K562 (cell line): ENCODE data around the gene DKC1. TPM values are rescaled to one million over a fixed set of nuclear protein-coding genes. Genes with fewer than 3 reads are reported as not detected.

Source experiments
- ATAC-seq: fragments of 200-7000 bp; cut with Tn5 transposase; 3 replicates; pipeline ENCODE4 v1.9.1; 2020; ENCODE audit warnings: moderate library complexity
- BruUV-seq: library from RNA; stranded (reverse); fragments of 400-500 nt; replicated peaks from 2 replicates; lab custom pipeline; 2021; lab: Mats Ljungman, UMichigan
- CTCF ChIA-PET: fragments of 300-600 bp; formaldehyde crosslinking; extraction: SDS; loops from one replicate; lab custom pipeline; 2021; ENCODE audit warnings: low intra/inter-chr PET ratio; lab: Yijun Ruan, JAX
- POLR2A ChIA-PET: fragments of 300-600, 350-650 bp; sonication (Branson Sonifier 250); formaldehyde crosslinking; extraction: SDS; loops from one replicate; lab custom pipeline; 2021; ENCODE audit warnings: antibody characterized with exemption, inconsistent platforms; lab: Yijun Ruan, JAX
- DNase-seq, 4 experiments: peaks; one replicate each; pipeline versions ENCODE4 v3.0.0 to v3.0.0-alpha.2; 2011 to 2018; ENCODE audit warnings: low spot score in 3 of 4, mixed read lengths in 3 of 4; ENCODE audit errors: extremely low read depth in 1 of 4
- FAIRE-seq: peaks from 2 replicates; lab custom pipeline; 2011; peaks lifted over from hg19 to GRCh38; lab: Jason Lieb, UNC
- H2AFZ ChIP-seq: 2 replicates; pipeline ENCODE4 v1.6.0; 2011; ENCODE audit warnings: low read depth, low read length, control low read depth, inconsistent platforms
- H3K27ac ChIP-seq: fragments of 200-600 bp; 3 replicates; pipeline ENCODE4 v1.8.0; 2011; ENCODE audit warnings: low read depth, mild to moderate bottlenecking, control low read depth, inconsistent platforms, low read length, moderate library complexity, mixed read lengths; ENCODE audit errors: extremely low read depth
- H3K27me3 ChIP-seq, 2 experiments: fragments of 300-600 bp in 1 of 2; 2 replicates in 1 of 2; 3 replicates in 1 of 2; pipeline versions ENCODE4 v1.6.0 to v1.8.0; 2011; ENCODE audit warnings: inconsistent platforms in 2 of 2, low read length in 2 of 2, mild to moderate bottlenecking in 1 of 2, mixed read lengths in 1 of 2, moderate library complexity in 1 of 2; ENCODE audit not compliant: control insufficient read depth in 2 of 2, insufficient read depth in 2 of 2
- H3K36me3 ChIP-seq: fragments of 300-600 bp; 3 replicates; pipeline ENCODE4 v1.8.0; 2011; ENCODE audit warnings: mild to moderate bottlenecking, low read length, inconsistent platforms; ENCODE audit not compliant: control insufficient read depth, insufficient read depth
- H3K4me1 ChIP-seq, 2 experiments: fragments of 200-600 bp in 1 of 2; replicated peaks in 1 of 2; 2 replicates in 1 of 2; 3 replicates in 1 of 2; pipeline versions ENCODE4 v1.5.1 to v1.8.0; 2011; ENCODE audit warnings: inconsistent platforms in 2 of 2, low read length in 2 of 2, mild to moderate bottlenecking in 1 of 2, mixed read lengths in 1 of 2, moderate library complexity in 1 of 2; ENCODE audit not compliant: control insufficient read depth in 2 of 2, insufficient read depth in 2 of 2
- H3K4me2 ChIP-seq: 2 replicates; pipeline ENCODE4 v1.6.1; 2011; ENCODE audit warnings: low read length, control low read depth, inconsistent platforms, mixed read lengths; ENCODE audit not compliant: insufficient read depth
- H3K4me3 ChIP-seq: fragments of 200-600 bp; sonication (generic), shearing (Covaris generic); 2 replicates; pipeline ENCODE4 v1.5.1; 2016; ENCODE audit warnings: control low read depth, inconsistent platforms
- H3K79me2 ChIP-seq: fragments of 200-600 bp; 3 replicates; pipeline ENCODE4 v1.8.0; 2011; ENCODE audit warnings: low read length, inconsistent platforms; ENCODE audit not compliant: control insufficient read depth, insufficient read depth
- H3K9ac ChIP-seq, 2 experiments: 2 replicates each; pipeline versions ENCODE4 v1.6.0 to v1.6.1; 2011; ENCODE audit warnings: low read depth in 2 of 2, low read length in 2 of 2, control low read depth in 1 of 2, inconsistent platforms in 1 of 2, mild to moderate bottlenecking in 1 of 2, mixed read lengths in 1 of 2; ENCODE audit not compliant: insufficient read depth in 1 of 2
- H3K9me1 ChIP-seq: one replicate; pipeline ENCODE4 v1.6.0; 2011; ENCODE audit warnings: inconsistent platforms, mild to moderate bottlenecking, low read length, moderate library complexity; ENCODE audit not compliant: control insufficient read depth, insufficient read depth
- H3K9me3 ChIP-seq: replicated peaks from 2 replicates; pipeline ENCODE4 v1.5.1; 2011; ENCODE audit warnings: low read depth, low read length, inconsistent platforms; ENCODE audit not compliant: control insufficient read depth, insufficient read depth
- H4K20me1 ChIP-seq: replicated peaks from 2 replicates; pipeline ENCODE4 v1.6.1; 2011; ENCODE audit warnings: low read length, inconsistent platforms, mixed read lengths; ENCODE audit not compliant: control insufficient read depth, insufficient read depth
- ELK1 ChIP-seq: sonication (generic); formaldehyde crosslinking; IDR thresholded peaks from 2 replicates; pipeline ENCODE4 v1.8.1; 2022; ENCODE audit warnings: missing genetic modification reagents
- HNRNPLL ChIP-seq: fragments of 200-400 bp; formaldehyde crosslinking; IDR thresholded peaks from 2 replicates; pipeline ENCODE4 v1.6.1; 2017; ENCODE audit warnings: low read length, low read depth, mild to moderate bottlenecking; ENCODE audit not compliant: poor library complexity, severe bottlenecking
- MAFF ChIP-seq: IDR thresholded peaks from 2 replicates; pipeline ENCODE4 v1.6.1; 2012; ENCODE audit warnings: low read length, improper control_type of control experiment
- NFIC ChIP-seq: fragments of 450-650 bp; IDR thresholded peaks from 2 replicates; pipeline ENCODE4 v1.6.1; 2017; ENCODE audit warnings: mild to moderate bottlenecking, inconsistent platforms
- NFIX ChIP-seq: fragments of 250-450 bp; sonication (Bioruptor Pico); IDR thresholded peaks from 2 replicates; pipeline ENCODE4 v1.4.0; 2020; ENCODE audit warnings: low read depth, mild to moderate bottlenecking, moderate library complexity
- POLR2H ChIP-seq: IDR thresholded peaks from 2 replicates; pipeline ENCODE4 v1.6.1; 2016; ENCODE audit warnings: missing genetic modification characterization, low read depth, mild to moderate bottlenecking, control low read depth, missing compliant biosample characterization, moderate library complexity
- PRPF4 ChIP-seq: fragments of 200-400 bp; formaldehyde crosslinking; IDR thresholded peaks from one replicate; pipeline ENCODE4 v1.6.1; 2017; ENCODE audit warnings: low read length, low read depth, mild to moderate bottlenecking; ENCODE audit not compliant: insufficient read depth, poor library complexity, severe bottlenecking
- SAFB2 ChIP-seq: fragments of 200-400 bp; formaldehyde crosslinking; IDR thresholded peaks from 2 replicates; pipeline ENCODE4 v1.6.1; 2018; ENCODE audit warnings: borderline replicate concordance, low read length, low read depth, moderate library complexity; ENCODE audit not compliant: severe bottlenecking
- ZBTB7A ChIP-seq: IDR thresholded peaks from 2 replicates; pipeline ENCODE4 v1.6.1; 2011; ENCODE audit warnings: low read depth, mild to moderate bottlenecking, low read length, moderate library complexity, borderline replicate concordance; ENCODE audit not compliant: control insufficient read depth
- ZC3H8 ChIP-seq: fragments of 450-650 bp; IDR thresholded peaks from 2 replicates; pipeline ENCODE4 v1.6.1; 2017
- WGBS: fragments of 100-300 bp; shearing (Covaris generic); methylation state at CpG from one replicate; pipeline ENCODE4 v1.1.6; 2016; ENCODE audit warnings: low coverage, mixed read lengths; ENCODE audit not compliant: insufficient coverage; ENCODE audit errors: missing lambda C conversion rate; 5-methylcytosine and 5-hydroxymethylcytosine counted together
- in situ Hi-C: fragments of 300-500 bp; cut with MboI; formaldehyde crosslinking; loops from 4 replicates; pipeline ENCODE4 v1.15.0; 2018; ENCODE audit warnings: inconsistent platforms, mixed read lengths
- intact Hi-C: fragments of 100-400 bp; cut with micrococcal nuclease; formaldehyde crosslinking; loops from 2 replicates; pipeline ENCODE4 v1.14.2; 2022
- polyA plus RNA-seq, 8 experiments: library from polyadenylated mRNA; depleted of rRNA in 4 of 8; stranded (reverse) in 5 of 8; unstranded in 3 of 8; fragments of >200 nt; fragmentation: Nextera tagmentation in 2 of 8; fragmentation: Illumina TruSeq in 1 of 8; extraction: Ambion mirVana in 2 of 8; extraction: Trizol in 1 of 8; gene quantifications; 2 replicates each; pipeline versions ENCODE4 v1.2.1 to v1.2.3, GENCODE V29; 2011 to 2014; ENCODE audit warnings: inconsistent platforms in 1 of 8, missing spikeins in 1 of 8
- total RNA-seq, 7 experiments: library from RNA; depleted of rRNA in 6 of 7; stranded (reverse); fragments of >200 nt in 6 of 7; fragmentation: Illumina TruSeq in 2 of 7; extraction: Trizol in 2 of 7; gene quantifications; 2 replicates each; pipeline versions ENCODE4 v1.2.1 to v1.2.3, GENCODE V29; 2011 to 2021; ENCODE audit warnings: low replicate concordance in 1 of 7

DKC1 gene
- total and polyA plus RNA-seq, 9 of the 15 experiments (the other 6 are each of a cell fraction or from before 2014, with no cell fraction given): 205 to 313 (median 219) TPM

- in situ Hi-C loops: no loop called here
- intact Hi-C loops: no loop called here
- H3K27ac ChIP-seq: no peak overlapping the region
- no peak overlapping the region for H3K4me3 ChIP-seq
- peaks cover 4% of the 10 kb centered on the region for H3K9me1 ChIP-seq
- no TSS peak for BruUV-seq
- ChIA-PET CTCF (no interaction called here), POLR2A (interaction anchor here (1.9 to 2.2 kb wide), 3 partner anchors 9 to 14 kb away, joined by 5 to 10 read pairs (median 8); no protein-coding TSS in a partner anchor)
- no peak for TF ChIP-seq SAFB2
- no peak for TF ChIP-seq HNRNPLL
- no peak for TF ChIP-seq ZC3H8
- TF ChIP-seq PRPF4: no peak
- 0 out of 2 replicates have a peak, but pooled peaks have one; percentile 27 for TF ChIP-seq NFIX (CRISPR knock-in tag)
- TF ChIP-seq ELK1 (CRISPR knock-in tag): no peak
- 0 out of 2 replicates have a peak, but pooled peaks have one; percentile 40 for TF ChIP-seq POLR2H (tag)
- no peak for TF ChIP-seq MAFF
- no peak for TF ChIP-seq ZBTB7A
- peak; percentile 85 for TF ChIP-seq NFIC
- H3K4me2 ChIP-seq: no peak overlapping the region
- no peaks in the 10 kb centered on the region for H3K27me3 ChIP-seq
- H3K36me3 ChIP-seq: peaks cover 89% of the 10 kb centered on the region
- WGBS: 69% methylated on average over 7 of the region's 7 CpGs
- H3K79me2 ChIP-seq: peaks cover 99% of the 10 kb centered on the region
- H3K9ac ChIP-seq: no peak overlapping the region
- FAIRE-seq: no peak
- peaks cover 5% of the 10 kb centered on the region; the same call in 1 of the 2 replicates for H4K20me1 ChIP-seq
- DNase-seq: no peak
- H3K4me1 ChIP-seq: peaks cover 20 to 48% of the 10 kb centered on the region in 2 experiments; a peak in 4 of 5 replicates
- no peaks in the 10 kb centered on the region for H3K9me3 ChIP-seq
- H2AFZ ChIP-seq: no peak overlapping the region
- ATAC-seq: no peak
Observed at GRCh38 chrX:154793084-154793795, 30.6 kb downstream of the DKC1 start.
